Hematopoietic multipotent progenitor cell treated with erythropoietin and hydrocortisone succinate and interleukin-3 and kit ligand, for 8 days (in vitro differentiated cells): ENCODE data around the gene SVOPL.
A peak's percentile ranks its signal among the peaks of the same experiment; 100 is the strongest.
"Not testable (repeated sequence)": the region's sequence is repeated elsewhere in the genome, so short reads cannot be mapped to it uniquely, and the experiment has no call there.

ENCODE experiments used
- DNase-seq: peaks from one replicate; pipeline ENCODE4 v3.0.0-alpha.2; 2015

The SVOPL gene, protein sequence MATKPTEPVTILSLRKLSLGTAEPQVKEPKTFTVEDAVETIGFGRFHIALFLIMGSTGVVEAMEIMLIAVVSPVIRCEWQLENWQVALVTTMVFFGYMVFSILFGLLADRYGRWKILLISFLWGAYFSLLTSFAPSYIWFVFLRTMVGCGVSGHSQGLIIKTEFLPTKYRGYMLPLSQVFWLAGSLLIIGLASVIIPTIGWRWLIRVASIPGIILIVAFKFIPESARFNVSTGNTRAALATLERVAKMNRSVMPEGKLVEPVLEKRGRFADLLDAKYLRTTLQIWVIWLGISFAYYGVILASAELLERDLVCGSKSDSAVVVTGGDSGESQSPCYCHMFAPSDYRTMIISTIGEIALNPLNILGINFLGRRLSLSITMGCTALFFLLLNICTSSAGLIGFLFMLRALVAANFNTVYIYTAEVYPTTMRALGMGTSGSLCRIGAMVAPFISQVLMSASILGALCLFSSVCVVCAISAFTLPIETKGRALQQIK

DNA sequence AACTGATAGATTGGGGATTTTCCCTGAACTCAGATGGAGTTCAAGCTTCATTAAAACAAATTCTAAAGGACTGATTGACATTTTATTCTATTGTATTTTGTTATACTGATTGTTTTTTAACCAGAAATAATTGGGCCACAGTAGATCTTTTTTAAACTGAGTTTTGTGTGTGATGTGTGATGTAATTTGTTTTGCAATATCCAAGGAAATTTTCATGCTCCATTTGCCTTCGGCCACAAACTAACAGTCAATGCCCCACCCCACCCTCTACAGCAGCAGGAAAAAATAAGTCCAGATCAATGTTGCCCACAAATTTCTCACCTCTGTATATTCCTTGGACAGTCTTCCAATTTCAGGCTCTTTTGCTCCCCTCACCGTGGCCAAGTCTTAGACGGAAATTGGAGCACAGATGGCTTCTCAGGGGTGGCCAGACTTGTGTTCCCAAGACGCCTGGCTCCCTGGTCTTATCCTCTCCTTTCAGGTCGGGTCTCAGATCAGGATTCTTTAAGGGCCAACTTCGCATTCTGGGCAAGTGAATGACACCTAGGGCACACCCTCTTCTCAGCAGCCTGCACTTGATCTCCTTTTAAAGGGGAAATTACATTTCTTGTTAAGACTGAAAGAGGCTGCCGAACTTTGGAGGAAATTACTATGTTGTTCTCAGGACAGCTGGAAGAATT is at the start of gene SVOPL:
Gene SVOPL, minus strand, starts transcription at position 506 of the 680 bp plus-strand sequence. CDS start 22,317 bp downstream, outside the sequence.
- DNase-seq = no peak

DNA sequence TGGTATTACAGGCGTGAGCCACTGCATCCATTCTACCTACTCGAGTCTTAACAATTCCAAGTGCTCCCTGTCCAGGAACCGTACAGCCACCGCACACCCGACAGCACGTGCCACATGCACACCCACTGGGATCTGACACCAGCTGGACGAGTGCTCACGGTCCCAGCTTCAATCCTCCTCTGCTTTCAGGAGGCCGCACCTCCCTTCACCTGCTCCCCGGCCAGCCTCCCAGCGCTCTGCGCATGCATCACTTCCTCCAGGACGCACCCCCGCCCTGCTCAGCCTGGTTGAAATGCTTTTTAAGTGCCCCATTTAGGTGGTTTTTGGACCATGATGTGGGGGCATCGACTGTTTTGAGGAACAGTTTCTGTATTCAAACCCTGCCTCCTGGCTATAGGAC is 49.3 kb upstream of the SVOPL start:
- no peak for DNase-seq

DNA sequence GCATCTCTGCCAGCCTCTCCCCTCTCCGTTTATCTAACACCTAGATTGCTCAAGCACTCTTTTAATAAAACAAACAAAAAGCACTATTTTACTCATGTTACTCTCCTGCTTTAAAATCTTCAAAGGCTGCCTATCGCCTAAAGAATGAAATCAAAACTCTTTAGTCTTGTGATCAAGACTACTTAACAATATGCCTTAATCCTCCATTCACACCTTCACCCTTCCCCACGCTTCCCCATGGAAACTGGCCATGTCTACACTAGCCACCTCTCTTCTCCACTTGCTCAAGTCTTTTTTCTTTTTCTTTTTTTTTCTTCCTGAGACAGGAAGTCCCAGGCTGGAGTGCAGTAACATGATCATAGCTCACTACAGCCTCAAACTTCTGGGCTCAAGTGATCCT is 48.8 kb upstream of the SVOPL start:
- no peak for DNase-seq

DNA sequence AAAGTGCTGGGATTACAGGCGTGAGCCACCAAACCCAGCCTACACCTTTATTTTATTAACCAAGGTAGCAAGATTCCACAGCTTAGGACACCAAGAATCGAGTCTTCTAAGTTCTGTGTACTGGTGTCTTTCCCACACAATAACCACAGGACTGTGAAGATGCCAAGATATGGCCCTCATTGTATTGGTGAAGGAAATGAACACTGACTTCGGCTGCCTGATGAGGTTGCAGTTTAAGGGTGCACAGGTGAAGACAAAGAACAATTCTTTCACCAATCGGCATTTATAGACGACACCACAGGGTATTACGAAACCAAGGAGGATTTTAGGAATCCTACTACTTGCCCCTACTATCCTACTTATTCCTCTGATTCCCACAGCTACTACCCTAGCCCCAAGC is 47.5 kb upstream of the SVOPL start:
- no peak for DNase-seq

DNA sequence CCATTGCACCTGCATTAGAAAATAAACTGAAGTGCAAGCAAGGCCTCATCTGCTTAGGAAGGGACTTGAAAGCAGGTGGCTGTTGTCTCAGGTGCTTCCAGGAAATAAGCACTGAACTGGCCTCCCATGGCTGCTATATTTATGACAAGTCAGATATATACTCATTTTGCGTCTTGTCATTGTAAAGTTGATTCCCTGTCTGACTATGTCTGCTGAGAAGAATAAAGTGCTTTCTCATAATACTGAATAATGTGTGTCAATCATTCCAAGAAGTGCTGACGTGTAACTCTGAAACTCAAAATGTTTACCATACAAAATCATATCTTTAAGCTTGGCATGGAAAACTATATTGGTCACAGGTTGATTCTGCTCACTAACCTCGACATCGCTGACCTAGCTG is 44.9 kb upstream of the SVOPL start:
- DNase-seq = no peak

DNA sequence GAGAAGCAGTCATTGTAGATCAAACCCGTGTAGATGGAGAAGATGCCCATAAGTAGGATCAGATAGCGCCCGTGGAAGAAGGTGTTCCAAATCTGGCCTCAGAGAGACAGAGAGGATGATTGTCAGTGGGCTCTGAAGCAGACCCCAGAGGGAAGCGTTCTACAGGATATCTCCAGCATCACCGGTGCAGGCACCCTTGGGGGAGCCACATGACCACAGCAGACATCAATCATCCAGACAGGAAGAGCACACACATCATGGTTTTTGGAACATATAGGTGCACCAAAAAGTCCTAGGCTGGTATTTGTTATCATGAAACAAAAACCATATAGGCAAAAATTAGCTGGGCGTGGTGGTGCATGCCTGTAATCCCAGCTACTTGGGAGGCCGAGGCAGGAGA is 44.0 kb upstream of the SVOPL start:
- no peak for DNase-seq

DNA sequence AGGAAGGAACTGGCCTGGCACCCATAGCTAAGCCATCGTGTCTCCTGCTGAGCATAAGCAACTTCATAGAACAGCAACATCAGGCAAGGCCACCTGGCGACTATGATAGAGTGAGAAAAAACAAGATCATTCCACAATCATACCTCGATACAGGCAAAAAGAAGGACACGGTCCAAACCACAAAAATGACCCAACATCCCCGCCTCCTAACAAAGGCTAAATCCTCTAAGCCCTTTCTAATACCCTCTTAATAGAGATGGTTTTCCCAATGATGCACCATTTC is 40.2 kb upstream of the SVOPL start:
- DNase-seq = no peak

DNA sequence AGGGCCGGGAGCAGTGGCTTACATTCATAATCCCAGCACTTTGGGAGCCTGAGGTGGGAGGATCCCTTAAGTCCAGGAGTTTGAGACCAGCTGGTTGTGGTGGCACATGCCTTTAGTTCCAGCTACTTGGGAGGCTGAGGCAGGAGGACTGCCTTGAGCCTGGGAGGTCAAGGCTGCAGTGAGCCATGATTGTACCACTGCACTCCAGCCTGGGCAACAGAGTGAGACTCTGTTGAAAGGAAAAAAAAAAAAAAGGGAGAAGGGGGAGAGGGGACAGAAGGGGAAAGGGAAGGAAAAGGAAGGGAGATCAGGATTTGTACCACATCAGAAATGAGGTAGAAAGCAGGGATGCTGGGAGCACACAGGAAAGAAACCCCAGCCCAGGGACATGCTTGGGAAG is 38.7 kb upstream of the SVOPL start:
- no peak for DNase-seq

DNA sequence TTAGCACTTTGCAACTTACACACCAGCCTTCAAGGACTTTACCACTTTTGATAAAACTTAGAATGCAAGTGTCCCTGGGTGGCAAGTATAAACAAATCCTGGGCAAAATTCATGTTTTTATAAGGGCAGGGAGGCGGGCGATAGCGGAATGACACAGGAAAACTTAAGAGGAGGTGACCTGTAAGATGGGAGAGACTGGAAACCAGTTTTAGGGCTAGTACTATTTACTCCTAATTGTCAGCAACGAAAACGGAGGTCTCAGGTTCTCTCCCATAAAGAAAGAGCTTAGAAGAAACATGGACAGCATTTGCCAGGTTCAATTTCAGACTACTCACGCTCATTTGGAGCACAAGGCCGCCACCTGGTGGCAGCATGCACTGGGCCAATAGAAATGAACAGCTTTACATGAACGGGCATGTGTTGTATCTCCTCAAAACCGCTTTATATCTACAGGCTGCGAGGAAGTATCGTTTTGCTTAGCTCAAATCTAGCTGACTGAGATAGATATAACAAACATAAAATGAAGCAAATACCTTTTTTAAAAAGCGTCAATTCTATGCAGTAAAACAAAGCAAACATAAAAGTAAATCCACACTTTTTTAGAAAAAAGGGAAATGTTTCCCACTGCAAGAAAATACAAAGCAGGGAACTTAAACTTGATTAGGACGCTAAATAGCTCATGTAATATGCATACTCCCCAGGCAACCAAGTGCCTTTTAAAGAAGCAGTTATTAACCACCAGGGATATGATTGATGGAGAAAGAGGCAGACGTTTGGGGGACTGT is 37.6 kb upstream of the SVOPL start:
- DNase-seq = peak; percentile 91

DNA sequence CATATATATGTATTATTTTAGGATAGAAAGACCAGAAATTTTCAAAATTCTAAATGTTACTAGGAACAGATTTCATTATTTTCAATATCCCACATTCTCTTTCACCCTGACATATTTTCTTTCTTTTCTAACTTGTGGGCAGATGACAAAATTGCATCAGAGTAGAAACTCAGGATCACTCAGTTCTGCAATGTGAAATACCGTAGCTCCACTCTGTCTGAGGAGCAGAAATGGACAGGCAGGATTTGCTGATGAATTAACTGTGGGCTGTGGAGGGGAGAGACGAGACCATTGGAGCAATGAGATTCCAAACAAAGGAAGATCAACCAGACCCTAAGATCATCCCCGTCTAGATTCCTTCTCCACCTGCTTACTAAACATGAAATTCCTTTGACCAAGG is 37.0 kb upstream of the SVOPL start:
- no peak for DNase-seq

DNA sequence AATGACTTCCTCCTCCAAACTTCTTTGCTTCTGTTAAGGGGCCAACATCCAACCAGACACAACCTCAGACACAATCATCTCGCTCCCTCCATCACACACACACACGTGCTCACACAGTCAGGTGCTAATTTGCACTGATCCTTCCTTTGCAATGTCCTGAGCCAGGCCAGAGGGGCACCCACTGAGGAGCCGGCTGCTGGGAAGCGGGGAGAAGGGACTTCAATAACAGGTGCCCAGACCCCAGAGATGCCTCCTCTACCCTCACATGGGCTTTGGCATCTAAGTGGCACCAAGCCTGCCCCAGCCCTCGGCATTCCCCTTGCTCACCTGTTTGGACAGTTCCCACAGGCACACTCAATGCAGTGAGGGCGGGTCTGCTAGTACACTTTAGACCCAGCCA is 34.2 kb upstream of the SVOPL start:
- DNase-seq = no peak

DNA sequence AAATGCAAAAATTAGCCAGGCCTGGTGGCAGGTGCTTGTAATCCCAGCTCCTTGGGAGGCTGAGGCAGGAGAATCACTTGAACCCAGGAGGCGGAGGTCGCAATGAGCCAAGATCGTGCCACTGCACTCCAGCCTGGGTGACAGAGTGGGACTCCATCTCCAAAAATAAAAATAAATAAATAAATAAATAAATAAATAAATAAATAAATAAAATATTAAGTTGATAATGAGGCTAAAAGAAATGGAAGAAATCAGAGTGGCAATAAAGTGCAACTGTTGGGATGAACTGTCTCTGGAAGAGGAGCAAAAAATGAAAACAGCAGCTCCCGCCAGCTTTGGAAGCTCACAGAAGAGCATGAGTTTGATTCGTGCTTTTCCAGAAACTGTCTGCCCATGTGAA is 30.6 kb upstream of the SVOPL start:
- not testable (repeated sequence) for DNase-seq

DNA sequence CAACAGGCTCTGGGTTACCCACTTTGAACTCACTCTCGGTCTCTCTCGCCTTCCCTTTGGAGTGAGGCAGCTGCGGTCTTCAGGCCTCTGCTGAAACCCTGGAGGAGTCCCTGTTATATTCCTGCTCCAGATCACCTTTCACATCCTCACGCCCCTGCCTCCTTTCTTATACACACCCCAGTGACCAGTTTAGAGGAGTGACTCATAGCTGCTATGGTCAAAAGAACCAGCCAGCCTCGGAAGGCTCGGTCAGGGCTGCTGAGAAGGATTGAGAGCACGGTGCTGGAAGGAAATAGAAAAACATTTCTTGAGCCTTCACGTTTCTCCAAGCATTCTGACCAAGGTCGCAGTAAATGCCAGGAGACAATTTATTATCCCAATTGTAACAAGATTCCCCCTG is 28.3 kb upstream of the SVOPL start:
- DNase-seq = no peak

DNA sequence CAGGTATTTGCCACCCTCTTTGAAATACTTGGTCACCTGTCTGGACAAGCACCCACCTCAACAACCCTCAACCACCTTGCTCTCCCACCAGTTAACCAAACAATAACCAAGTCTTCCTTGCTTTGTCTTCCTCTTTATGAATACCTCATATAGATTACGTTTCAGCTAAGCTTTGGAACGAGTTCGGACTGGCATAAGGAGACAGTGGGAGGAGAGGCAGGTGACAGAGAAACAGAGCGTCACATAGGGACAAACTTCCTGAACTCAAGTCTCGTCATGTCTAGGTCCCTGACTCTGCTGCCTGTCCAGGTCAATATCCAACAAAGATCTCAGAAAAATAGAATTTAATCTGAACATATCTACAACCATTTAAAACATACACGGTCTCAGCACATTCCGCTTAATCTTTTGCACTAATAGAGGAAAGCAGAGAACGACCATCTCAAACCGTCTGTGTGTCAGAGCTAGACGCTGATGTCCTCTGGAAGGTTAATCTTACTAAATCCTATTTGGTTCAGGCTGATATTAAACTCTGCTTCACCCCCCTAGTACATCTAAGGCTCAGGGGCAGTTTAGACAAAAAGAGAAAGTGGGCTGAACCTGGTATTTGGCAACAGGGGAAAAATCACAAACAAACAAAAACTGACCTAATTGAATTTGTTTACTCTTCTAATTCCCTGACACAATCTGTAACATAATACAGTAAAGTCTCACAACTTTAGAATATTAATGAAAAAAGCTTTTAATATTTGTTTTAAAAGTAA is 26.4 kb upstream of the SVOPL start:
- no peak for DNase-seq

DNA sequence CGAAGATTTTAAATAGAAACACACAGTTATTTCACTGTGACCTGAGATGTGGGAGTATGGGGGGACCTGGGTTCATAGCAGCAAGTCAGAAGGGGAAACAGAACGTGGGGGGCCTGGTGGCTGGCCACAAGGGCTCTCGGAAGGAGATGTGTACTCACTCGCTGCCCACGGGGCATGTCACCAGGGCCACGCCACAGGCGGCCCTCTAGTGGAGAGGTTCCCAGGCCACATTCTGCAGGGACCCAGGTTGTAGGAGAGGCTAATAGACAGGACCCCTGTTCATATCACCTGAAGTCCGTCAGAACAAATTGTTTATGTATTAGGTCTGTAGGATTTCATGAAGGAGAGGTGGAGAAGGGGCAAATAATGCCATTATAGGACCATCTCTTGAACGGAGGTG is 25.1 kb upstream of the SVOPL start:
- no peak for DNase-seq

DNA sequence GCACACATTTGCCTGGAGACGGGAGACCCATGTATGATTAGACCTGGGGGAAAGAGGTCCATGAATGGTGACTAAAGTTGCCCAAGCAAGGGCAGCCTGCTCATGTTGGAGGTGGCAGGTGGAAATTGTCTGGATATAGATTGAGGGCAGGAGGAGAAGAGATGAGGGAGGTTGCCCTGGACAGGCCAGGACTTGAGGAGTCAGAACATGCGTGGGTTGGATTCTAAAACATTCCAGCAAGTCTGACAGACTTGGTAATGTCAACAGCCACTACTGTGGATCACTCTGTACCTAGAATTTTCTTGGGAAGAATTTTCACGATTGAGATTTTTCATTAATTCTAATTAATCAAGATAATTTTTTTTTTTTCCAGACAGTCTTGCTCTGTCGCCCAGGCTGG is 19.1 kb upstream of the SVOPL start:
- DNase-seq = no peak

DNA sequence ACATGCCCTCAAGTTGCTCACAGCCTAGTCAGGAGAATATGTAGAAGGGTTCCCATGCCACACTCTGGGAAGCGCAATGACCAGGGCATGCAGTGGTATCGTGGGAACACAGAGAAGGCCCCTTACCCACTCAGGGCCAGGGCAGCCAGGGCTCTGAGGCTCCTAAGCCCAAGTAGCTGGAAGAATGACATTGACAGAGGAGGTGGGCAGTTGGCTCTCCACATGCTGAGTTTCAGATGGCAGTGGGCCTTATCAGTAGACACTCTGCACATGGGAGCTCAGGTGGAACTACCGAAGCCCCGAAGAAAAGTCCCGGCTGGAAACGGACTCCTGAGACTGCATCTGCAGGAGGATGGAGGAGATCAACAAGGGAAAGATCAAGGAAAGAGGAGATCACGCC is 15.7 kb upstream of the SVOPL start:
- DNase-seq = no peak

DNA sequence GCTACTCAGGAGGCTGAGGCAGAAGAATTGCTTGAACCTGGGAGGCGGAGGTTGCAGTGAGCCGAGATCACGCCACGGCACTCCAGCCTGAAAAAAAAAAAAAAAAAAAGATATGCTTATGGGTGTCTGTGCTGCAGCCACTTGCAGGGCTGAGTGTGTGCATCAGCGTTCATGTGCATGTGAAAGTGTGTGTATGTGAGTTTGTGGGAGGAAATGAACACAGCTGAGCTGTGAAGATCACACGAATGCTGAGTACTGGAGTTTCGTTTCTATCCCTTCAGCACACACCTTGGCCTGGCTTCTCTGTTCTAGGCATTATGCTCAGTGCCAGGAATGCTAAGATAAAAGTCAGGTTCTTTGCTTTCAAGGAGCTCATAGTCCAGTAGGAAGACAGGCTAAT is 12.0 kb upstream of the SVOPL start:
- DNase-seq = no peak

DNA sequence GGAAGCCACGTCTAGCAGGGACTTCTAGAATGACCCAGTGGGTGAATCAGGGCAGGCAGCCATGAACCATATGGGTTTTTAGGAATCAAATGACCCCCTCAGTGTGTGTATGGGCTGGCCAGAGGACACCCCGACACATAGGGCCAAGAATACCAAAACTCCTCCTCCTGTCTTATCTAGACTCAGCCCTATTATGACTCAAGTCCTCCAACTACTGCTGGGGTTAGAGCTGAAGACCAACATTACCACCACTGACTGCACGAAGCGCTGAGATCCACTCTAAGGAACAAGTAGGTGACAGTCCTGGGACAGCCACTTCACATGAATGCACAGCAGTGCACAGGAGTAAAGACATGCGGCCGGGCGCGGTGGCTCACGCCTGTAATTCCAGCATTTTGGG is 11.5 kb upstream of the SVOPL start:
- peak; percentile 30 for DNase-seq

DNA sequence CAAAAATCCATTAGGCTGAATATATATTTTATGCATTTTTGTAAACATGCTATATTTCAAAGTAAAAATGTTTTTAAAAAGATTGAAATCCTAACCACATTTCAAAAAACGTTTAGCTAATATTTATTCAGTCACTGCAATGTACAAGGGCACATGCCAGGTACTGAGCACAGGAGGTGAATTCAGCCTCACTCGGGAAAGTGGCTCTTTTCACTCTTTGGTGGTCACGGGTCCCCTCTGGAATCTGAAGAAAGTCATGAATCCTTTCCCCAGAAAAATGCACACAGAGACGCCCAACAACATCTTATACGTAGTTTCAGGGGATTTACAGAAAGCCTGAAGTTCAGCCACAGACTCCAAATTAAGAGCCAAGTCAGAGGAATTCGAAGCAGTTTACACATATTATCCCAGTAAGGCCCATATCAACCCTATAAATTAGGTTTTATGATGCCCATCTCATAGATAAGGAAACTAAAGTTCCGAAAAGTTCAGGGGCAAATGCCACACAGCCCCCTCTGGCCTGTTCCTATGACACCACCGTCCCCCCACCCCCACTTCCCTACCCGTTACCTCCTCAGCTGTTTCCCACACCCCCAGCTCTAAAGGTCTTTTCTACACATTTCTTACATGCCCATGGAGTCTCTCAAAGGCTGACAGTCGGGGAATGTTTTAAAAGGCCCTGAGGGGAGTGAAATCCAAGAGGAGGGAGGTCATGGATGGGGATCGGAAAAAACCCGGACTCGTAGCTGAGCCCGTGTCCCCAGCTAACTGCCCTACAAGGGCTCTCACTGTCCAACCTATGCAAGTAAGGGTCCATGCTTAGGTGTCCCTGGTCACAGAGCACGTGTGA is 9.6 kb upstream of the SVOPL start:
- no peak for DNase-seq

DNA sequence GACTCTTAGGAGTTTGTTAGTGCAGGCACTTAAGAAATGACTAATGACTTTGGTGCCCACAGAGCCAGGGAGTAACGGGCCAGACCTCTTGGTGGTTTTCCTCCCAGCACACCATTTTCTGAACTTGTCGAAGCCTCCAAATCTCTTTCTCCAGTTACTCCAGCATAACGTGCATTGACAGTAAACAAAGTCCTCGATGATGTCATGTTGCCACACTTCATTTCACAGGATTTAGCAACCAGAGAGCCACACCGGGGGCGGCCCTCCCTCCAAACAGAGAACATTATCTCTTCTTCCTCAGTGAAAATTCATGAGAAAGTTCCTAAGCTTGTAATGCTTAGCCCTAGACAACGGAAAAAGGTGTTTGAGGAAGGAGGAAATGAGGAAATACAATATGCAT is 4.0 kb upstream of the SVOPL start:
- DNase-seq = peak; percentile 9

DNA sequence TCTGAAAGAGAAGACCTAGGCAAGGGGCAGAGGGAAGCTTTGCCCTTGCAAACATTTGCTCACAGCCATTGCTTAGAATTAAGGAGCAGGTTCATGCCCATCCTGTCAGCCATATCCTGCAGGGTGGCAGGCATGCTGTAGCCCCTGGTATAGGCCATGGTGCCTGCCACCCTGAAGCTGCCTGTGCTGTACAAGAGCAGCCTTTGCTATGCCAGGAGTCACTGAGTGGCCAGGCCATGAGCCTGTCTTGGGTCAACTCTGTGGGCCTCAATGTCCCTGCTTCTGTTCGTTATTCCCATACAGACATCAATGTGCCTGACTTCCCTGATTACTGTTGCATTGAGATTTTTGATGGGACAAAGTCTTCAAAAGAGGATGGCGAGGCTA is 368 bp upstream of the SVOPL start:
- no peak for DNase-seq
